ENCODE data around the gene AHNAK2. TPM values are rescaled to one million over a fixed set of nuclear protein-coding genes. Genes with fewer than 3 reads are reported as not detected.
A peak's percentile ranks its signal among the peaks of the same experiment; 100 is the strongest.

AHNAK2 gene
- total and polyA plus RNA-seq, 2 donors from 2014 or later = 1.1 to 72.0 TPM

GRCh38 chr14:104981699-104982541, 3.7 kb upstream of the AHNAK2 start:
- peak in 2 of 5 donors; percentile 8 to 49 for DNase-seq
- H3K27ac ChIP-seq (ENCODE audit: low read depth in 2 of 2, low read length in 2 of 2) = no peak overlapping the region
- H3K4me3 ChIP-seq (ENCODE audit: low read length in 3 of 3) = no peak overlapping the region
- H3K9me3 ChIP-seq (ENCODE audit: control insufficient read depth in 2 of 3, insufficient read depth in 1 of 3, low read length in 3 of 3) = no peaks in the 10 kb centered on the region
- peaks cover 0 to 20% (median 0%) of the 10 kb centered on the region in 3 donors for H3K4me1 ChIP-seq (ENCODE audit: control insufficient read depth in 2 of 3, insufficient read depth in 2 of 3, low read depth in 1 of 3, low read length in 3 of 3)
- no peak overlapping the region for H3K9ac ChIP-seq (ENCODE audit: low read length in 3 of 3)
- H3K27me3 ChIP-seq (ENCODE audit: control insufficient read depth, insufficient read depth, low read length) = peaks cover 2% of the 10 kb centered on the region
- intact Hi-C loops (cut with DNase I) = no loop called here
- no peak for FAIRE-seq
- H3K36me3 ChIP-seq (ENCODE audit: control insufficient read depth in 2 of 3, insufficient read depth in 3 of 3, low read length in 3 of 3) = no peaks in the 10 kb centered on the region
- no peak for TF ChIP-seq CTCF (IDR thresholded peaks at IDR 0.05; ENCODE audit: borderline replicate concordance, extremely low read depth, insufficient read depth)

- H3K36me3 ChIP-seq (ENCODE audit: control insufficient read depth in 2 of 3, insufficient read depth in 3 of 3, low read length in 3 of 3) = no peaks in the 10 kb centered on the region
- H3K4me1 ChIP-seq (ENCODE audit: control insufficient read depth in 2 of 3, insufficient read depth in 2 of 3, low read depth in 1 of 3, low read length in 3 of 3) = peaks cover 0 to 19% (median 5%) of the 10 kb centered on the region in 3 donors
- no peak overlapping the region for H3K4me3 ChIP-seq (ENCODE audit: low read length in 3 of 3)
- no peaks in the 10 kb centered on the region for H3K9me3 ChIP-seq (ENCODE audit: control insufficient read depth in 2 of 3, insufficient read depth in 1 of 3, low read length in 3 of 3)
- H3K27ac ChIP-seq (ENCODE audit: low read depth in 2 of 2, low read length in 2 of 2) = no peak overlapping the region
- DNase-seq (peak in 1 of 5 donors; percentile 53), FAIRE-seq (no peak)
- no peak overlapping the region for H3K9ac ChIP-seq (ENCODE audit: low read length in 3 of 3)
- TF ChIP-seq CTCF (IDR thresholded peaks at IDR 0.05; ENCODE audit: borderline replicate concordance, extremely low read depth, insufficient read depth) = no peak
- intact Hi-C loops (cut with DNase I) = no loop called here
- peaks cover 2% of the 10 kb centered on the region for H3K27me3 ChIP-seq (ENCODE audit: control insufficient read depth, insufficient read depth, low read length)
Observed at GRCh38 chr14:104980611-104981531, 2.7 kb upstream of the AHNAK2 start.

- H3K9ac ChIP-seq (ENCODE audit: low read length in 3 of 3) = no peak overlapping the region
- no peaks in the 10 kb centered on the region for H3K36me3 ChIP-seq (ENCODE audit: control insufficient read depth in 2 of 3, insufficient read depth in 3 of 3, low read length in 3 of 3)
- H3K27ac ChIP-seq (ENCODE audit: low read depth in 2 of 2, low read length in 2 of 2) = no peak overlapping the region
- intact Hi-C loops (cut with DNase I) = loop anchor here (10.0 kb wide), 1 partner anchor 65 kb away; no protein-coding TSS in a partner anchor
- DNase-seq (peak; percentile 41 to 95 (median 57)), FAIRE-seq (no peak)
- H3K4me1 ChIP-seq (ENCODE audit: control insufficient read depth in 2 of 3, insufficient read depth in 2 of 3, low read depth in 1 of 3, low read length in 3 of 3) = peaks cover 0 to 24% (median 5%) of the 10 kb centered on the region in 3 donors
- TF ChIP-seq CTCF (IDR thresholded peaks at IDR 0.05; ENCODE audit: borderline replicate concordance, extremely low read depth, insufficient read depth) = no peak
- no peaks in the 10 kb centered on the region for H3K9me3 ChIP-seq (ENCODE audit: control insufficient read depth in 2 of 3, insufficient read depth in 1 of 3, low read length in 3 of 3)
- H3K4me3 ChIP-seq (ENCODE audit: low read length in 3 of 3) = no peak overlapping the region
- peaks cover 2% of the 10 kb centered on the region for H3K27me3 ChIP-seq (ENCODE audit: control insufficient read depth, insufficient read depth, low read length)
Observed at GRCh38 chr14:104979758-104980610, 1.8 kb upstream of the AHNAK2 start.
